Lung (tissue), 12 donors: ENCODE measurements around the gene ZDBF2. TPM values are rescaled to one million over a fixed set of nuclear protein-coding genes. Genes with fewer than 3 reads are reported as not detected.

Source experiments
- ATAC-seq: fragments of 200-7000 bp; cut with Tn5 transposase; one replicate; pipeline ENCODE4 v1.9.1; 2020; ENCODE audit warnings: moderate number of reproducible peaks; ENCODE audit not compliant: insufficient read depth, low FRiP score
- DNase-seq, 3 donors: peaks; one replicate each; pipeline ENCODE4 v3.0.0-alpha.2; 2013 to 2017
- H3K27ac ChIP-seq, 2 donors: one replicate each; pipeline ENCODE4 v1.5.1; 2013; ENCODE audit warnings: mild to moderate bottlenecking in 2 of 2, moderate library complexity in 2 of 2, control low read depth in 1 of 2, inconsistent platforms in 1 of 2, low read depth in 1 of 2, low read length in 1 of 2
- H3K27me3 ChIP-seq, 3 donors: one replicate each; pipeline ENCODE4 v1.5.1; 2013; ENCODE audit warnings: low read length in 2 of 3; ENCODE audit not compliant: control insufficient read depth in 3 of 3, insufficient read depth in 3 of 3
- H3K36me3 ChIP-seq, 4 donors: one replicate each; pipeline ENCODE4 v1.5.1; 2013; ENCODE audit warnings: low read length in 4 of 4, mild to moderate bottlenecking in 1 of 4, moderate library complexity in 1 of 4; ENCODE audit not compliant: control insufficient read depth in 4 of 4, insufficient read depth in 4 of 4
- H3K4me1 ChIP-seq, 5 donors: one replicate each; pipeline ENCODE4 v1.5.1; 2013; ENCODE audit warnings: low read length in 5 of 5, mild to moderate bottlenecking in 2 of 5, moderate library complexity in 1 of 5; ENCODE audit not compliant: control insufficient read depth in 5 of 5, insufficient read depth in 5 of 5
- H3K4me3 ChIP-seq: one replicate; pipeline ENCODE4 v1.5.1; 2013; ENCODE audit warnings: mild to moderate bottlenecking, control low read depth, moderate library complexity
- H3K9ac ChIP-seq, 2 donors: one replicate each; pipeline ENCODE4 v1.5.1; 2013; ENCODE audit warnings: low read length in 2 of 2, control low read depth in 1 of 2; ENCODE audit not compliant: insufficient read depth in 1 of 2
- H3K9me3 ChIP-seq, 4 donors: one replicate each; pipeline ENCODE4 v1.5.1; 2013; ENCODE audit warnings: low read length in 3 of 4, mild to moderate bottlenecking in 1 of 4, moderate library complexity in 1 of 4; ENCODE audit not compliant: control insufficient read depth in 4 of 4, insufficient read depth in 3 of 4
- CTCF ChIP-seq: IDR thresholded peaks from 2 replicates; pipeline ENCODE4 v1.5.1; 2012; ENCODE audit warnings: mild to moderate bottlenecking; ENCODE audit errors: control extremely low read depth, extremely low read depth
- WGBS, 2 donors: extraction: QIAGEN DNeasy Blood & Tissue Kit; methylation state at CpG; one replicate each; pipeline ENCODE4 v1.1.7; 2013; 5-methylcytosine and 5-hydroxymethylcytosine counted together
- polyA plus RNA-seq, 2 donors: library from polyadenylated mRNA; stranded (reverse); fragments of 200-250 nt; gene quantifications; one replicate each; pipeline ENCODE4 v1.2.1, GENCODE V29; 2013
- total RNA-seq, 2 donors: library from RNA; depleted of rRNA in 1 of 2; stranded (reverse); fragments of >200 nt in 1 of 2; gene quantifications; one replicate each; pipeline ENCODE4 v1.2.1, GENCODE V29; 2014 to 2021
- donor health status: control.
- donor health status: control.
- donor health status: Bipolar disorder and iron deficiency.
- donor health status: healthy.
- donor health status: DM: yes; HTN: yes; CAD: no.

The ZDBF2 gene
- total and polyA plus RNA-seq, 4 donors, result 1.0 to 13.7 (median 3.7) TPM

- Histone ChIP-seq H3K36me3 (no peaks in the 10 kb centered on the region), H3K9me3 (peaks cover 0 to 6% (median 2%) of the 10 kb centered on the region in 4 donors), H3K4me3 (no peak overlapping the region), H3K27me3 (peaks cover 3 to 58% (median 47%) of the 10 kb centered on the region in 3 donors), H3K27ac (no peak overlapping the region), H3K4me1 (peaks cover 0 to 2% (median 0%) of the 10 kb centered on the region in 5 donors), H3K9ac (no peak overlapping the region)
- TF ChIP-seq CTCF, result no peak
- WGBS, 2 donors, result 45 to 48% methylated on average over 42 to 45 of the region's 45 CpGs
- no peak for ATAC-seq
- peak in 1 of 3 donors; percentile 30 for DNase-seq
These were observed 24.2 kb upstream of the ZDBF2 start for GRCh38 chr2:206250041-206250897.

GRCh38 chr2:206253125-206253776 is 21.2 kb upstream of the ZDBF2 start:
- Histone ChIP-seq H3K4me1 (peaks cover 0 to 2% (median 0%) of the 10 kb centered on the region in 5 donors), H3K9me3 (peaks cover 0 to 9% (median 2%) of the 10 kb centered on the region in 4 donors), H3K9ac (no peak overlapping the region), H3K4me3 (no peak overlapping the region), H3K36me3 (no peaks in the 10 kb centered on the region), H3K27me3 (peaks cover 3 to 82% (median 60%) of the 10 kb centered on the region in 3 donors), H3K27ac (no peak overlapping the region)
- 52 to 54% methylated on average over 20 of the region's 20 CpGs for WGBS, 2 donors
- TF ChIP-seq CTCF, result no peak
- ATAC-seq (no peak), DNase-seq (no peak)

GRCh38 chr2:206253777-206254166 is 20.7 kb upstream of the ZDBF2 start:
- ATAC-seq (no peak), DNase-seq (no peak)
- no peak for TF ChIP-seq CTCF
- Histone ChIP-seq H3K9me3 (peaks cover 0 to 9% (median 2%) of the 10 kb centered on the region in 4 donors), H3K9ac (no peak overlapping the region), H3K36me3 (no peaks in the 10 kb centered on the region), H3K27me3 (peaks cover 3 to 83% (median 59%) of the 10 kb centered on the region in 3 donors), H3K27ac (no peak overlapping the region), H3K4me1 (peaks cover 0 to 2% (median 0%) of the 10 kb centered on the region in 5 donors), H3K4me3 (no peak overlapping the region)
- 33 to 35% methylated on average over 5 of the region's 5 CpGs for WGBS, 2 donors
